H1 (cell line): Measurements from ENCODE around the gene MCAT. TPM values are rescaled to one million over a fixed set of nuclear protein-coding genes. Genes with fewer than 3 reads are reported as not detected.

Experiments used
- EGR1 ChIP-seq: IDR thresholded peaks from 2 replicates; pipeline ENCODE4 v1.6.1; 2011; ENCODE audit warnings: low read depth, low read length, borderline replicate concordance
- EZH2 ChIP-seq: fragments of 200-600 bp; sonication (generic); IDR thresholded peaks from 2 replicates; pipeline ENCODE4 v1.7.1; 2012; ENCODE audit warnings: low read depth, mild to moderate bottlenecking, moderate library complexity, low read length, inconsistent platforms; ENCODE audit not compliant: severe bottlenecking
- JUND ChIP-seq: IDR thresholded peaks from 2 replicates; pipeline ENCODE4 v1.6.1; 2011; ENCODE audit warnings: mild to moderate bottlenecking, improper control_type of control experiment, low read length
- NRF1 ChIP-seq: IDR thresholded peaks from 2 replicates; pipeline ENCODE4 v1.6.1; 2011; ENCODE audit warnings: mild to moderate bottlenecking, low read depth, low read length, improper control_type of control experiment
- POLR2AphosphoS5 ChIP-seq: IDR thresholded peaks from 2 replicates; pipeline ENCODE4 v1.6.1; 2011; ENCODE audit warnings: low read depth, low read length
- POU5F1 ChIP-seq: IDR thresholded peaks from 2 replicates; pipeline ENCODE4 v1.6.1; 2011; ENCODE audit warnings: low read depth, mild to moderate bottlenecking, low read length, moderate library complexity
- RNF2 ChIP-seq: fragments of 200-900, 300-1000 bp; sonication (generic); IDR thresholded peaks from 2 replicates; pipeline ENCODE4 v1.7.1; 2016; ENCODE audit warnings: borderline replicate concordance, low read depth, mild to moderate bottlenecking, antibody characterized with exemption, low read length; ENCODE audit not compliant: poor library complexity, severe bottlenecking; ENCODE audit errors: missing control alignments
- SIX5 ChIP-seq: IDR thresholded peaks from 2 replicates; pipeline ENCODE4 v1.6.1; 2011; ENCODE audit warnings: mild to moderate bottlenecking, low read depth, low read length
- SRF ChIP-seq: IDR thresholded peaks from 2 replicates; pipeline ENCODE4 v1.6.1; 2011; ENCODE audit warnings: mild to moderate bottlenecking, low read depth, low read length, moderate library complexity
- polyA plus RNA-seq, 7 experiments: library from polyadenylated mRNA; depleted of rRNA in 3 of 7; stranded (reverse) in 5 of 7; unstranded in 2 of 7; fragments of >200 nt in 5 of 7; fragments of 200-250 nt in 2 of 7; gene quantifications; 1 replicate in 5 of 7; 2 replicates in 1 of 7; 4 replicates in 1 of 7; pipeline versions ENCODE4 v1.2.1 to v1.2.3, GENCODE V29; 2011 to 2013; ENCODE audit warnings: missing spikeins in 2 of 7, mixed read lengths in 2 of 7
- total RNA-seq: library from RNA; stranded (reverse); fragmentation: NEBNext Ultra II Directional; extraction: Animal tissue kit (Norgen Biotek cat#: 25700); gene quantifications from 2 replicates; pipeline ENCODE4 v1.2.1, GENCODE V29; 2021
- TF ChIP-seq, protein P1 (sequence below): fragments of 300-600 bp; sonication (generic); IDR thresholded peaks from 2 replicates; pipeline ENCODE4 v1.7.1; 2012; ENCODE audit warnings: low read length, moderate library complexity, mild to moderate bottlenecking, inconsistent platforms; ENCODE audit not compliant: insufficient replicate concordance

Gene MCAT
- total and polyA plus RNA-seq, 2 of the 8 experiments (the other 6 are each of a cell fraction or from before 2014, with no cell fraction given): 15.8 to 17.4 TPM

DNA sequence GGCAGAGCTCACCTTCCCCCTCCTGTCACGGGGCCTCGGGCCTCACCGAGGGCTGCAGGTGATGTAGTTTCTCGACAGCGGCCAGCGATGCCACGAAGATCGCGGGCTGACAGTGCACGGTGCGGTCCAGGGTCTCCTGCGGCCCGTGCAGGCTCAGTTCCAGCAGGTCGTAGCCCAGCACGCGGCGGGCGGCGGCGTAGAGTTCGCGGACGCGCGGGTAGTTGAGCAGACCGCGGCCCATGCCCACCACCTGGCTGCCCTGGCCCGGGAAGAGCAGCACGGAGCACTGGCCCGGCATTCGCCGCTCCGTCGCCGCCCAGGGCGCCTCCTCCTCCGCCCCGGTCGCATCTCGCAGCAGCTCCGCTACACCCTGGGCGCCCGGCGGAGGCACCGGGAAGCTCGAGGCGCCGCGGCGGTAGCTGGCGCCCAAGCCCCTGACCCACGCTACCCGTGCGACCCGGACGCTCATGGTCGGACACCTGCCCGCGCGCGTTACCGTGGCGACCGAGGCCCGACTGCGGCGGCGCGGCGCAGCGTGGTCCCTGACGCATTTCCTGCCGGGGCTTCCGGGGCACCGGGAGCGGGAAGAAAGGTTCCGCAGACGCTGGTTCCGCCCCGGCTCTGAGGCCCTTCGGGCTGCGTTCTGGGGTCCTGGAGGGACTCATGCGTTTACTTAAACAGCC lies at the start of gene MCAT (continued):
- TF ChIP-seq POU5F1 (no peak), EGR1 (0 out of 2 replicates have a peak, but pooled peaks have one; percentile 15), EZH2 (no peak), JUND (no peak), SIX5 (peak; percentile 13; the same call in 1 of the 2 replicates), NRF1 (peak; percentile 34; the same call in 1 of the 2 replicates), SRF (no peak; the same call in 1 of the 2 replicates), RNF2 (no peak), POLR2AphosphoS5 (no peak)
- TF ChIP-seq, protein P1, sequence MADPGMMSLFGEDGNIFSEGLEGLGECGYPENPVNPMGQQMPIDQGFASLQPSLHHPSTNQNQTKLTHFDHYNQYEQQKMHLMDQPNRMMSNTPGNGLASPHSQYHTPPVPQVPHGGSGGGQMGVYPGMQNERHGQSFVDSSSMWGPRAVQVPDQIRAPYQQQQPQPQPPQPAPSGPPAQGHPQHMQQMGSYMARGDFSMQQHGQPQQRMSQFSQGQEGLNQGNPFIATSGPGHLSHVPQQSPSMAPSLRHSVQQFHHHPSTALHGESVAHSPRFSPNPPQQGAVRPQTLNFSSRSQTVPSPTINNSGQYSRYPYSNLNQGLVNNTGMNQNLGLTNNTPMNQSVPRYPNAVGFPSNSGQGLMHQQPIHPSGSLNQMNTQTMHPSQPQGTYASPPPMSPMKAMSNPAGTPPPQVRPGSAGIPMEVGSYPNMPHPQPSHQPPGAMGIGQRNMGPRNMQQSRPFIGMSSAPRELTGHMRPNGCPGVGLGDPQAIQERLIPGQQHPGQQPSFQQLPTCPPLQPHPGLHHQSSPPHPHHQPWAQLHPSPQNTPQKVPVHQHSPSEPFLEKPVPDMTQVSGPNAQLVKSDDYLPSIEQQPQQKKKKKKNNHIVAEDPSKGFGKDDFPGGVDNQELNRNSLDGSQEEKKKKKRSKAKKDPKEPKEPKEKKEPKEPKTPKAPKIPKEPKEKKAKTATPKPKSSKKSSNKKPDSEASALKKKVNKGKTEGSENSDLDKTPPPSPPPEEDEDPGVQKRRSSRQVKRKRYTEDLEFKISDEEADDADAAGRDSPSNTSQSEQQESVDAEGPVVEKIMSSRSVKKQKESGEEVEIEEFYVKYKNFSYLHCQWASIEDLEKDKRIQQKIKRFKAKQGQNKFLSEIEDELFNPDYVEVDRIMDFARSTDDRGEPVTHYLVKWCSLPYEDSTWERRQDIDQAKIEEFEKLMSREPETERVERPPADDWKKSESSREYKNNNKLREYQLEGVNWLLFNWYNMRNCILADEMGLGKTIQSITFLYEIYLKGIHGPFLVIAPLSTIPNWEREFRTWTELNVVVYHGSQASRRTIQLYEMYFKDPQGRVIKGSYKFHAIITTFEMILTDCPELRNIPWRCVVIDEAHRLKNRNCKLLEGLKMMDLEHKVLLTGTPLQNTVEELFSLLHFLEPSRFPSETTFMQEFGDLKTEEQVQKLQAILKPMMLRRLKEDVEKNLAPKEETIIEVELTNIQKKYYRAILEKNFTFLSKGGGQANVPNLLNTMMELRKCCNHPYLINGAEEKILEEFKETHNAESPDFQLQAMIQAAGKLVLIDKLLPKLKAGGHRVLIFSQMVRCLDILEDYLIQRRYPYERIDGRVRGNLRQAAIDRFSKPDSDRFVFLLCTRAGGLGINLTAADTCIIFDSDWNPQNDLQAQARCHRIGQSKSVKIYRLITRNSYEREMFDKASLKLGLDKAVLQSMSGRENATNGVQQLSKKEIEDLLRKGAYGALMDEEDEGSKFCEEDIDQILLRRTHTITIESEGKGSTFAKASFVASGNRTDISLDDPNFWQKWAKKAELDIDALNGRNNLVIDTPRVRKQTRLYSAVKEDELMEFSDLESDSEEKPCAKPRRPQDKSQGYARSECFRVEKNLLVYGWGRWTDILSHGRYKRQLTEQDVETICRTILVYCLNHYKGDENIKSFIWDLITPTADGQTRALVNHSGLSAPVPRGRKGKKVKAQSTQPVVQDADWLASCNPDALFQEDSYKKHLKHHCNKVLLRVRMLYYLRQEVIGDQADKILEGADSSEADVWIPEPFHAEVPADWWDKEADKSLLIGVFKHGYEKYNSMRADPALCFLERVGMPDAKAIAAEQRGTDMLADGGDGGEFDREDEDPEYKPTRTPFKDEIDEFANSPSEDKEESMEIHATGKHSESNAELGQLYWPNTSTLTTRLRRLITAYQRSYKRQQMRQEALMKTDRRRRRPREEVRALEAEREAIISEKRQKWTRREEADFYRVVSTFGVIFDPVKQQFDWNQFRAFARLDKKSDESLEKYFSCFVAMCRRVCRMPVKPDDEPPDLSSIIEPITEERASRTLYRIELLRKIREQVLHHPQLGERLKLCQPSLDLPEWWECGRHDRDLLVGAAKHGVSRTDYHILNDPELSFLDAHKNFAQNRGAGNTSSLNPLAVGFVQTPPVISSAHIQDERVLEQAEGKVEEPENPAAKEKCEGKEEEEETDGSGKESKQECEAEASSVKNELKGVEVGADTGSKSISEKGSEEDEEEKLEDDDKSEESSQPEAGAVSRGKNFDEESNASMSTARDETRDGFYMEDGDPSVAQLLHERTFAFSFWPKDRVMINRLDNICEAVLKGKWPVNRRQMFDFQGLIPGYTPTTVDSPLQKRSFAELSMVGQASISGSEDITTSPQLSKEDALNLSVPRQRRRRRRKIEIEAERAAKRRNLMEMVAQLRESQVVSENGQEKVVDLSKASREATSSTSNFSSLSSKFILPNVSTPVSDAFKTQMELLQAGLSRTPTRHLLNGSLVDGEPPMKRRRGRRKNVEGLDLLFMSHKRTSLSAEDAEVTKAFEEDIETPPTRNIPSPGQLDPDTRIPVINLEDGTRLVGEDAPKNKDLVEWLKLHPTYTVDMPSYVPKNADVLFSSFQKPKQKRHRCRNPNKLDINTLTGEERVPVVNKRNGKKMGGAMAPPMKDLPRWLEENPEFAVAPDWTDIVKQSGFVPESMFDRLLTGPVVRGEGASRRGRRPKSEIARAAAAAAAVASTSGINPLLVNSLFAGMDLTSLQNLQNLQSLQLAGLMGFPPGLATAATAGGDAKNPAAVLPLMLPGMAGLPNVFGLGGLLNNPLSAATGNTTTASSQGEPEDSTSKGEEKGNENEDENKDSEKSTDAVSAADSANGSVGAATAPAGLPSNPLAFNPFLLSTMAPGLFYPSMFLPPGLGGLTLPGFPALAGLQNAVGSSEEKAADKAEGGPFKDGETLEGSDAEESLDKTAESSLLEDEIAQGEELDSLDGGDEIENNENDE: no peak
